Lower leg skin (tissue), 3 donors: ENCODE results near the gene PPP2CA.

Experiments used
- POLR2A ChIP-seq, 2 donors: fragments of 450-650 bp; IDR thresholded peaks; one replicate each; pipeline ENCODE4 v1.6.1; 2016 to 2017; ENCODE audit warnings: antibody characterized with exemption in 2 of 2, mild to moderate bottlenecking in 1 of 2, moderate library complexity in 1 of 2
- TF ChIP-seq, protein P1 (sequence below), 3 donors: fragments of 450-650 bp; IDR thresholded peaks; one replicate each; pipeline ENCODE4 v1.5.1; 2016; ENCODE audit warnings: antibody characterized with exemption in 3 of 3, mild to moderate bottlenecking in 3 of 3, moderate library complexity in 2 of 3

DNA sequence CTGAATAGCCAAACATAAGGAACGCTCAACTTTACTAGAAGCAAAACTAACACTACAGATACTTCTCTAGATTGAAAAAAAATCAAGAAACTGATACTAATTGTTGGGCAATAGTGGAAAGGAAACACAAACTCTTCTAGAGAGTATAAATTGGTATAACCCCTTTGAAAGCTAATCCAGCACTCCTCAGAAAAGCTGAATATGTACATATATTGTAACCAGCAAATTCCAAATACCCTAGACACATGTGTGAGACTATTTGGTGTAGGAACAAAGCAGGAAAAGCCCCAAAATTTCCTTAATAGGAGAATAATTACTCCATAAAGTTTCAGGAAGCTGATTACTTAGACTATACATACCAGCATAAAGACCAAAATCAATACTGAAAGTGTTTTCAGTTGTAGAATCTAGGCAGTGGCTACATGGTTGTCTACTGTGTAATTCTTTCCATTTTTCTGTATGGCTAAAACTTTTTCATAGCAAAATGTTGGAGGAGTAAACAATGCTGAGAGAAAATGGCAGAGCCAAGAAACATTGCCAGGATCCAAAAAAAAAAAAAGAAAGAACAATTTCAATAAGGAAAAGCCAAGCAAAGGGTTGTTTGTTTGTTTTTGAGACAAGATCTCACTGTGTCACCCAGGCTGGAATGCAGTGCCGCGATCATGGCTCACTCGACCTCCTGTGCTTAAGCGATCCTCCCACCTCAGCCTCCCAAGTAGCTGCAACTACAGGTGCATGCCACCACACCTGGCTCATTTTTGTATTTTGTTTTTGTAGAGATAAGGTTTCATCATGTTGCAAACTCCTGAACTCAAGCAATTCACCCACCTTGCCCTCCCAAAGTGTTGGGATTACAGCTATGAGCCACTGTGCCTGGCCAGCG, 64.1 kb downstream of the PPP2CA start:
- TF ChIP-seq, protein P1, sequence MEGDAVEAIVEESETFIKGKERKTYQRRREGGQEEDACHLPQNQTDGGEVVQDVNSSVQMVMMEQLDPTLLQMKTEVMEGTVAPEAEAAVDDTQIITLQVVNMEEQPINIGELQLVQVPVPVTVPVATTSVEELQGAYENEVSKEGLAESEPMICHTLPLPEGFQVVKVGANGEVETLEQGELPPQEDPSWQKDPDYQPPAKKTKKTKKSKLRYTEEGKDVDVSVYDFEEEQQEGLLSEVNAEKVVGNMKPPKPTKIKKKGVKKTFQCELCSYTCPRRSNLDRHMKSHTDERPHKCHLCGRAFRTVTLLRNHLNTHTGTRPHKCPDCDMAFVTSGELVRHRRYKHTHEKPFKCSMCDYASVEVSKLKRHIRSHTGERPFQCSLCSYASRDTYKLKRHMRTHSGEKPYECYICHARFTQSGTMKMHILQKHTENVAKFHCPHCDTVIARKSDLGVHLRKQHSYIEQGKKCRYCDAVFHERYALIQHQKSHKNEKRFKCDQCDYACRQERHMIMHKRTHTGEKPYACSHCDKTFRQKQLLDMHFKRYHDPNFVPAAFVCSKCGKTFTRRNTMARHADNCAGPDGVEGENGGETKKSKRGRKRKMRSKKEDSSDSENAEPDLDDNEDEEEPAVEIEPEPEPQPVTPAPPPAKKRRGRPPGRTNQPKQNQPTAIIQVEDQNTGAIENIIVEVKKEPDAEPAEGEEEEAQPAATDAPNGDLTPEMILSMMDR (IDR thresholded peaks at IDR 0.05), result no peak
- TF ChIP-seq POLR2A (IDR thresholded peaks at IDR 0.05), result no peak
